ENCODE results near the gene SLC30A7.

- TF ChIP-seq, protein P1, sequence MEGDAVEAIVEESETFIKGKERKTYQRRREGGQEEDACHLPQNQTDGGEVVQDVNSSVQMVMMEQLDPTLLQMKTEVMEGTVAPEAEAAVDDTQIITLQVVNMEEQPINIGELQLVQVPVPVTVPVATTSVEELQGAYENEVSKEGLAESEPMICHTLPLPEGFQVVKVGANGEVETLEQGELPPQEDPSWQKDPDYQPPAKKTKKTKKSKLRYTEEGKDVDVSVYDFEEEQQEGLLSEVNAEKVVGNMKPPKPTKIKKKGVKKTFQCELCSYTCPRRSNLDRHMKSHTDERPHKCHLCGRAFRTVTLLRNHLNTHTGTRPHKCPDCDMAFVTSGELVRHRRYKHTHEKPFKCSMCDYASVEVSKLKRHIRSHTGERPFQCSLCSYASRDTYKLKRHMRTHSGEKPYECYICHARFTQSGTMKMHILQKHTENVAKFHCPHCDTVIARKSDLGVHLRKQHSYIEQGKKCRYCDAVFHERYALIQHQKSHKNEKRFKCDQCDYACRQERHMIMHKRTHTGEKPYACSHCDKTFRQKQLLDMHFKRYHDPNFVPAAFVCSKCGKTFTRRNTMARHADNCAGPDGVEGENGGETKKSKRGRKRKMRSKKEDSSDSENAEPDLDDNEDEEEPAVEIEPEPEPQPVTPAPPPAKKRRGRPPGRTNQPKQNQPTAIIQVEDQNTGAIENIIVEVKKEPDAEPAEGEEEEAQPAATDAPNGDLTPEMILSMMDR (IDR thresholded peaks at IDR 0.05): no peak
- TF ChIP-seq EZH2 (IDR thresholded peaks at IDR 0.05) (no peak), EZH2phosphoT487 (IDR thresholded peaks at IDR 0.05) (no peak)
These were observed 29.0 kb upstream of the SLC30A7 start for GRCh38 chr1:100866901-100867206.
